Panc1 (cell line): ENCODE data around the gene AZGP1. TPM values are rescaled to one million over a fixed set of nuclear protein-coding genes. Genes with fewer than 3 reads are reported as not detected.

Source experiments
- ATAC-seq: fragments of 200-7000 bp; cut with Tn5 transposase; 2 replicates; pipeline ENCODE4 v1.9.1; 2020; ENCODE audit warnings: mild to moderate bottlenecking, moderate library complexity
- BruUV-seq: library from RNA; stranded (reverse); fragments of 400-500 nt; replicated peaks from 2 replicates; lab custom pipeline; 2021; lab: Mats Ljungman, UMichigan
- CTCF ChIA-PET: fragments of 300-600 bp; sonication (Branson Sonifier 250); formaldehyde crosslinking; loops from one replicate; lab custom pipeline; 2022; ENCODE audit warnings: antibody characterized with exemption; lab: Charles Lee
- POLR2A ChIA-PET: fragments of 300-600 bp; sonication (Branson Sonifier 250); formaldehyde crosslinking; loops from one replicate; lab custom pipeline; 2022; ENCODE audit warnings: antibody characterized with exemption; lab: Charles Lee
- DNase-seq: peaks from one replicate; pipeline ENCODE4 v3.0.0-alpha.2; 2010; ENCODE audit warnings: low read depth, low spot score
- H3K27ac ChIP-seq: 2 replicates; pipeline ENCODE4 v1.5.1; 2011; ENCODE audit warnings: mild to moderate bottlenecking, low read length, inconsistent platforms
- H3K27me3 ChIP-seq: fragments of 200-500 bp; sonication (Bioruptor generic); 2 replicates; pipeline ENCODE4 v1.6.0; 2014; ENCODE audit warnings: low read length, inconsistent platforms; ENCODE audit not compliant: control insufficient read depth, insufficient read depth
- H3K36me3 ChIP-seq: fragments of 200-500 bp; sonication (Bioruptor generic); 2 replicates; pipeline ENCODE4 v1.5.1; 2014; ENCODE audit warnings: inconsistent platforms, mild to moderate bottlenecking, low read length, moderate library complexity; ENCODE audit not compliant: control insufficient read depth, insufficient read depth
- H3K4me1 ChIP-seq: 2 replicates; pipeline ENCODE4 v1.5.1; 2011; ENCODE audit warnings: inconsistent platforms, mild to moderate bottlenecking, low read length, moderate library complexity; ENCODE audit not compliant: control insufficient read depth, insufficient read depth
- H3K4me3 ChIP-seq, 2 experiments: 2 replicates each; pipeline ENCODE4 v1.5.1; 2011 to 2012; ENCODE audit warnings: low read depth in 2 of 2, low read length in 2 of 2, mild to moderate bottlenecking in 2 of 2, inconsistent platforms in 1 of 2, moderate library complexity in 1 of 2
- H3K9me3 ChIP-seq: fragments of 200-500 bp; sonication (Bioruptor generic); 2 replicates; pipeline ENCODE4 v1.5.1; 2014; ENCODE audit warnings: low read depth, mild to moderate bottlenecking, inconsistent platforms, low read length, moderate library complexity; ENCODE audit not compliant: control insufficient read depth, insufficient read depth
- CTCF ChIP-seq: fragments of 450-650 bp; IDR thresholded peaks from 2 replicates; pipeline ENCODE4 v1.5.1; 2017; ENCODE audit warnings: mild to moderate bottlenecking
- POLR2AphosphoS5 ChIP-seq: IDR thresholded peaks from 2 replicates; pipeline ENCODE4 v1.6.1; 2012; ENCODE audit warnings: mild to moderate bottlenecking, low read depth, low read length, moderate library complexity
- SIN3A ChIP-seq: IDR thresholded peaks from 2 replicates; pipeline ENCODE4 v1.6.1; 2012; ENCODE audit warnings: low read depth, mild to moderate bottlenecking, low read length, moderate library complexity, borderline replicate concordance; ENCODE audit not compliant: insufficient read depth
- TCF7L2 ChIP-seq: IDR thresholded peaks from 2 replicates; pipeline ENCODE4 v1.6.1; 2011; ENCODE audit warnings: mild to moderate bottlenecking, low read depth, low read length, inconsistent platforms
- in situ Hi-C: cut with HindIII; loops from 2 replicates; pipeline ENCODE4 v1.10.0; 2016; ENCODE audit warnings: low sequenced_read_pairs, low pct_unique_long_range_greater_than_20kb
- intact Hi-C: fragments of 100-400 bp; cut with micrococcal nuclease; formaldehyde crosslinking; loops from one replicate; pipeline ENCODE4 v1.10.0; 2022; ENCODE audit not compliant: unreplicated experiment
- total RNA-seq: library from RNA; stranded (reverse); gene quantifications from one replicate; pipeline ENCODE4 v1.2.1, GENCODE V29; 2021; ENCODE audit not compliant: unreplicated experiment
- TF ChIP-seq, protein P1 (sequence below), 2 experiments: IDR thresholded peaks; 2 replicates each; pipeline ENCODE4 v1.6.1; 2011 to 2012; ENCODE audit warnings: low read depth in 2 of 2, control low read depth in 1 of 2, low read length in 1 of 2, mild to moderate bottlenecking in 1 of 2, moderate library complexity in 1 of 2; ENCODE audit not compliant: insufficient read depth in 1 of 2

The AZGP1 gene
- total RNA-seq, 1 experiment from 2014 or later, result 0.49 TPM

DNA sequence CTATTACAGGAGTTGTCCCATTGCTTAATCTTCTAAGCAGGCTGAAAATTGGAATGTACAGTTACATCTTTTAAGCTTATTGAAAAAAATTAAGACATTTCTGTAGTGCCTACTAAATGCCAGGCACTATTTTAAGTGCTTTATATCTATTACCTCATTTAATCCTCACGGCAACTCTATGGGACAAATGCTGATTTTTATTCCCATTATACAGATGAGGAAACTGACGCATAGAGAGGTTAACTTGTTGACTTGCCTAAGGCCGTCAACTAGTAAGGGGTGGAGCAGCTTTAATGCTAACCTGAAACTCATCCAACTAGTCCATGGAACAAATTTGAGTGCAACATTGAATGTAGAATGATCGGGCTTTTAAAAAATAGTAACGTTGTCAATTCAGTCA is 42.0 kb upstream of the AZGP1 start:
- Histone ChIP-seq H3K36me3 (peaks cover 2% of the 10 kb centered on the region), H3K4me3 (peak overlapping the region in 1 of 2 experiments; percentile 88; a peak in 1 of 4 replicates), H3K4me1 (peaks cover 20% of the 10 kb centered on the region), H3K27me3 (no peaks in the 10 kb centered on the region), H3K27ac (peak overlapping the region; percentile 94), H3K9me3 (no peaks in the 10 kb centered on the region)
- in situ Hi-C loops, result no loop called here
- DNase-seq, result no peak
- TF ChIP-seq POLR2AphosphoS5 (no peak), CTCF (no peak), SIN3A (no peak), TCF7L2 (no peak)
- TF ChIP-seq, protein P1, sequence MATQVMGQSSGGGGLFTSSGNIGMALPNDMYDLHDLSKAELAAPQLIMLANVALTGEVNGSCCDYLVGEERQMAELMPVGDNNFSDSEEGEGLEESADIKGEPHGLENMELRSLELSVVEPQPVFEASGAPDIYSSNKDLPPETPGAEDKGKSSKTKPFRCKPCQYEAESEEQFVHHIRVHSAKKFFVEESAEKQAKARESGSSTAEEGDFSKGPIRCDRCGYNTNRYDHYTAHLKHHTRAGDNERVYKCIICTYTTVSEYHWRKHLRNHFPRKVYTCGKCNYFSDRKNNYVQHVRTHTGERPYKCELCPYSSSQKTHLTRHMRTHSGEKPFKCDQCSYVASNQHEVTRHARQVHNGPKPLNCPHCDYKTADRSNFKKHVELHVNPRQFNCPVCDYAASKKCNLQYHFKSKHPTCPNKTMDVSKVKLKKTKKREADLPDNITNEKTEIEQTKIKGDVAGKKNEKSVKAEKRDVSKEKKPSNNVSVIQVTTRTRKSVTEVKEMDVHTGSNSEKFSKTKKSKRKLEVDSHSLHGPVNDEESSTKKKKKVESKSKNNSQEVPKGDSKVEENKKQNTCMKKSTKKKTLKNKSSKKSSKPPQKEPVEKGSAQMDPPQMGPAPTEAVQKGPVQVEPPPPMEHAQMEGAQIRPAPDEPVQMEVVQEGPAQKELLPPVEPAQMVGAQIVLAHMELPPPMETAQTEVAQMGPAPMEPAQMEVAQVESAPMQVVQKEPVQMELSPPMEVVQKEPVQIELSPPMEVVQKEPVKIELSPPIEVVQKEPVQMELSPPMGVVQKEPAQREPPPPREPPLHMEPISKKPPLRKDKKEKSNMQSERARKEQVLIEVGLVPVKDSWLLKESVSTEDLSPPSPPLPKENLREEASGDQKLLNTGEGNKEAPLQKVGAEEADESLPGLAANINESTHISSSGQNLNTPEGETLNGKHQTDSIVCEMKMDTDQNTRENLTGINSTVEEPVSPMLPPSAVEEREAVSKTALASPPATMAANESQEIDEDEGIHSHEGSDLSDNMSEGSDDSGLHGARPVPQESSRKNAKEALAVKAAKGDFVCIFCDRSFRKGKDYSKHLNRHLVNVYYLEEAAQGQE (IDR thresholded peaks at IDR 0.05; ENCODE audit: insufficient read depth in 1 of 2, low read depth in 2 of 2, low read length in 1 of 2), result no peak
- ChIA-PET CTCF (no interaction called here), POLR2A (interaction anchor here (0.5 kb wide), 1 partner anchor 15 kb away, joined by 5 read pairs; no protein-coding TSS in a partner anchor)
- no TSS peak for BruUV-seq
- ATAC-seq, result no peak
- intact Hi-C loops, result no loop called here

DNA sequence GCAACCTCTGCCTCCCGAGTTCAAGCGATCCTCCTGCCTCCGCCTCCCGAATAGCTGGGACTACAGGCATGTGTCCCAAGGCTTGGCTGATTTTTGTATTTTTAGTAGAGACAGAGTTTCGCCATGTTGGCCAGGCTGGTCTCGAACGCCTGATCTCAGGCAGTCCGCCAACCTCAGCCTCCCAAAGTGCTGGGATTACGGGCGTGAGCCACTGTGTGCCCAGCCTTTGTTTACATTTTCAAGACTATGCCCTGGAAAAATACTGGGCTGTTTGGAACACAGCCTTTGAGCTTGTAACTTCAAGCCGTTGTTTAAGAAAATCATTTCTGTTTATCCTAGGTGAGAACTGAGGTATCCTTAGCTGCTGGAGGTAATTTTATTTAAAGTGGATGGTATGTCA is 41.5 kb upstream of the AZGP1 start:
- H3K36me3 ChIP-seq, result peaks cover under 1% of the 10 kb centered on the region
- ATAC-seq (no peak), DNase-seq (no peak)
- TF ChIP-seq TCF7L2 (no peak), SIN3A (no peak), CTCF (no peak), POLR2AphosphoS5 (no peak)
- TF ChIP-seq, protein P1 (IDR thresholded peaks at IDR 0.05; ENCODE audit: insufficient read depth in 1 of 2, low read depth in 2 of 2, low read length in 1 of 2), result no peak
- in situ Hi-C loops (no loop called here), intact Hi-C loops (no loop called here)
- ChIA-PET POLR2A (interaction anchor here (0.5 kb wide), 1 partner anchor 16 kb away, joined by 5 read pairs; no protein-coding TSS in a partner anchor), CTCF (no interaction called here)
- H3K27ac ChIP-seq, result peak overlapping the region; percentile 94
- H3K9me3 ChIP-seq, result no peaks in the 10 kb centered on the region
- H3K4me1 ChIP-seq, result peaks cover 22% of the 10 kb centered on the region
- BruUV-seq, result no TSS peak
- peak overlapping the region; percentile 88 to 92 for H3K4me3 ChIP-seq
- H3K27me3 ChIP-seq, result no peaks in the 10 kb centered on the region
